HCT116 (cell line): ENCODE measurements around the gene GSTM5. TPM values are rescaled to one million over a fixed set of nuclear protein-coding genes. Genes with fewer than 3 reads are reported as not detected.

Experiments used
- ATAC-seq: fragments of 200-7000 bp; cut with Tn5 transposase; 2 replicates; pipeline ENCODE4 v1.9.1; 2020; ENCODE audit warnings: mild to moderate bottlenecking, moderate library complexity
- BruUV-seq: library from RNA; stranded (reverse); fragments of 400-500 nt; replicated peaks from 2 replicates; lab custom pipeline; 2021; lab: Mats Ljungman, UMichigan
- CTCF ChIA-PET: fragments of 300-600 bp; sonication (Branson Sonifier 250); formaldehyde crosslinking; loops from one replicate; lab custom pipeline; 2021; ENCODE audit warnings: antibody characterized with exemption; lab: Charles Lee
- POLR2A ChIA-PET: fragments of 300-600, 350-600 bp; sonication (Branson Sonifier 250); formaldehyde crosslinking; loops from one replicate; lab custom pipeline; 2021; ENCODE audit warnings: antibody characterized with exemption; lab: Charles Lee
- RAD21 ChIA-PET, 2 experiments: fragments of 300-600 bp; sonication (Branson Sonifier 250); formaldehyde crosslinking; loops; one replicate each; lab custom pipeline; 2023; ENCODE audit warnings: low total read pairs in 2 of 2; ENCODE audit not compliant: uncharacterized antibody in 2 of 2, unreplicated experiment in 2 of 2, low non-redundant PET in 1 of 2; lab: Charles Lee
- DNase-seq: peaks from one replicate; pipeline ENCODE4 v3.0.0-alpha.2; 2010; ENCODE audit warnings: low read depth, low spot score
- H2AFZ ChIP-seq: fragments of 200-600 bp; shearing (Covaris generic), sonication (generic); 2 replicates; pipeline ENCODE4 v1.6.1; 2017; ENCODE audit warnings: low read depth, mixed run types, mixed read lengths, antibody characterized with exemption, low read length; ENCODE audit not compliant: poor library complexity, severe bottlenecking
- H3K27ac ChIP-seq: 2 replicates; pipeline ENCODE4 v1.5.1; 2012; ENCODE audit warnings: low read depth, low read length
- H3K27me3 ChIP-seq: fragments of 200-600 bp; sonication (generic); 2 replicates; pipeline ENCODE4 v1.6.1; 2016; ENCODE audit warnings: mixed run types, low read length, mixed read lengths; ENCODE audit not compliant: insufficient read depth
- H3K36me3 ChIP-seq, 2 experiments: fragments of 200-500 bp in 1 of 2; fragments of 200-600 bp in 1 of 2; sonication (Bioruptor generic) in 1 of 2; sonication (generic) in 1 of 2; 2 replicates each; pipeline versions ENCODE4 v1.5.1 to v1.6.1; 2014 to 2016; ENCODE audit warnings: low read length in 2 of 2, inconsistent platforms in 1 of 2, mixed read lengths in 1 of 2, mixed run types in 1 of 2; ENCODE audit not compliant: insufficient read depth in 2 of 2, control insufficient read depth in 1 of 2
- H3K4me1 ChIP-seq, 2 experiments: fragments of 200-600 bp in 1 of 2; sonication (generic) in 1 of 2; 2 replicates each; pipeline versions ENCODE4 v1.5.1 to v1.6.1; 2012 to 2017; ENCODE audit warnings: low read length in 2 of 2, inconsistent platforms in 1 of 2, mild to moderate bottlenecking in 1 of 2, mixed read lengths in 1 of 2, mixed run types in 1 of 2, moderate library complexity in 1 of 2; ENCODE audit not compliant: insufficient read depth in 2 of 2, control insufficient read depth in 1 of 2
- H3K4me2 ChIP-seq: fragments of 200-600 bp; sonication (generic); 2 replicates; pipeline ENCODE4 v1.6.1; 2017; ENCODE audit warnings: mixed run types, low read length, mixed read lengths
- H3K4me3 ChIP-seq, 2 experiments: fragments of 200-600 bp in 1 of 2; sonication (generic) in 1 of 2; replicated peaks in 1 of 2; 2 replicates each; pipeline ENCODE4 v1.5.1; 2011 to 2016; ENCODE audit warnings: low read length in 2 of 2, control low read depth in 1 of 2, low read depth in 1 of 2, mild to moderate bottlenecking in 1 of 2, mixed read lengths in 1 of 2, mixed run types in 1 of 2
- H3K79me2 ChIP-seq: fragments of 200-600 bp; sonication (generic); 2 replicates; pipeline ENCODE4 v1.6.1; 2017; ENCODE audit warnings: mild to moderate bottlenecking, mixed run types, low read length, moderate library complexity, mixed read lengths; ENCODE audit not compliant: insufficient read depth
- H3K9ac ChIP-seq: fragments of 200-600 bp; sonication (generic); 2 replicates; pipeline ENCODE4 v1.6.1; 2016; ENCODE audit warnings: low read length, mixed read lengths
- H3K9me2 ChIP-seq: fragments of 200-600 bp; sonication (generic), shearing (Covaris generic); 2 replicates; pipeline ENCODE4 v1.6.1; 2017; ENCODE audit warnings: mixed run types, mild to moderate bottlenecking, moderate library complexity; ENCODE audit not compliant: insufficient read depth
- H3K9me3 ChIP-seq, 2 experiments: fragments of 200-500 bp in 1 of 2; fragments of 200-600 bp in 1 of 2; sonication (Bioruptor generic) in 1 of 2; sonication (generic) in 1 of 2; 2 replicates each; pipeline ENCODE4 v1.6.1; 2014 to 2017; ENCODE audit warnings: low read length in 2 of 2, mixed read lengths in 2 of 2, inconsistent platforms in 1 of 2, low read depth in 1 of 2, mild to moderate bottlenecking in 1 of 2, mixed run types in 1 of 2, moderate library complexity in 1 of 2; ENCODE audit not compliant: control insufficient read depth in 1 of 2, insufficient read depth in 1 of 2
- H4K20me1 ChIP-seq: fragments of 200-600 bp; sonication (generic), shearing (Covaris generic); 2 replicates; pipeline ENCODE4 v1.6.1; 2017; ENCODE audit warnings: mixed run types, mild to moderate bottlenecking, moderate library complexity; ENCODE audit not compliant: insufficient read depth
- ATF3 ChIP-seq: IDR thresholded peaks from 2 replicates; pipeline ENCODE4 v1.6.1; 2012
- CTCF ChIP-seq, 3 experiments: fragments of 200-600 bp in 1 of 3; sonication (generic) in 1 of 3; IDR thresholded peaks in 2 of 3; conservative IDR thresholded peaks in 1 of 3; 2 replicates each; pipeline ENCODE4 v1.5.1; 2012 to 2017; ENCODE audit warnings: low read depth in 2 of 3, low read length in 2 of 3, antibody characterized with exemption in 1 of 3, borderline replicate concordance in 1 of 3, control low read depth in 1 of 3, mild to moderate bottlenecking in 1 of 3, mixed read lengths in 1 of 3, mixed run types in 1 of 3, moderate library complexity in 1 of 3; ENCODE audit not compliant: insufficient read depth in 1 of 3
- EGR1 ChIP-seq: IDR thresholded peaks from 2 replicates; pipeline ENCODE4 v1.6.1; 2012; ENCODE audit warnings: low read depth
- ELF1 ChIP-seq: IDR thresholded peaks from 2 replicates; pipeline ENCODE4 v1.6.1; 2012; ENCODE audit warnings: low read depth, borderline replicate concordance
- EZH2 ChIP-seq: fragments of 200-600 bp; sonication (generic); IDR thresholded peaks from 2 replicates; pipeline ENCODE4 v1.6.1; 2017; ENCODE audit warnings: antibody characterized with exemption, mixed run types
- EZH2phosphoT487 ChIP-seq: fragments of 200-600 bp; IDR thresholded peaks from 2 replicates; pipeline ENCODE4 v1.6.1; 2018; ENCODE audit warnings: antibody characterized with exemption, borderline replicate concordance
- JUND ChIP-seq: IDR thresholded peaks from 2 replicates; pipeline ENCODE4 v1.6.1; 2012
- POLR2AphosphoS5 ChIP-seq: IDR thresholded peaks from 2 replicates; pipeline ENCODE4 v1.6.1; 2011; ENCODE audit warnings: mild to moderate bottlenecking, low read depth, low read length, moderate library complexity
- SP1 ChIP-seq: IDR thresholded peaks from 2 replicates; pipeline ENCODE4 v1.6.1; 2012; ENCODE audit warnings: low read depth
- SRF ChIP-seq: IDR thresholded peaks from 2 replicates; pipeline ENCODE4 v1.6.1; 2012; ENCODE audit warnings: low read depth
- TCF7L2 ChIP-seq: IDR thresholded peaks from 2 replicates; pipeline ENCODE4 v1.7.0; 2011; ENCODE audit warnings: borderline replicate concordance, inconsistent platforms; ENCODE audit not compliant: insufficient read depth, insufficient read length; ENCODE audit errors: extremely low read depth
- ZFX ChIP-seq: fragments of 450-650 bp; IDR thresholded peaks from 2 replicates; pipeline ENCODE4 v1.6.1; 2017
- ZNF274 ChIP-seq: fragments of 200-500 bp; sonication (Bioruptor generic); IDR thresholded peaks from 2 replicates; pipeline ENCODE4 v1.6.1; 2014; ENCODE audit warnings: mild to moderate bottlenecking, low read depth, low read length, inconsistent platforms
- intact Hi-C: fragments of 100-400 bp; cut with micrococcal nuclease; formaldehyde crosslinking; loops from 2 replicates; pipeline ENCODE4 v1.10.0; 2022
- total RNA-seq: library from RNA; stranded (reverse); gene quantifications from one replicate; pipeline ENCODE4 v1.2.1, GENCODE V29; 2021; ENCODE audit not compliant: unreplicated experiment
- TF ChIP-seq, protein P1 (sequence below): IDR thresholded peaks from 2 replicates; pipeline ENCODE4 v1.6.1; 2012; ENCODE audit warnings: low read depth

The GSTM5 gene
- total RNA-seq, 1 experiment from 2014 or later = not detected

DNA sequence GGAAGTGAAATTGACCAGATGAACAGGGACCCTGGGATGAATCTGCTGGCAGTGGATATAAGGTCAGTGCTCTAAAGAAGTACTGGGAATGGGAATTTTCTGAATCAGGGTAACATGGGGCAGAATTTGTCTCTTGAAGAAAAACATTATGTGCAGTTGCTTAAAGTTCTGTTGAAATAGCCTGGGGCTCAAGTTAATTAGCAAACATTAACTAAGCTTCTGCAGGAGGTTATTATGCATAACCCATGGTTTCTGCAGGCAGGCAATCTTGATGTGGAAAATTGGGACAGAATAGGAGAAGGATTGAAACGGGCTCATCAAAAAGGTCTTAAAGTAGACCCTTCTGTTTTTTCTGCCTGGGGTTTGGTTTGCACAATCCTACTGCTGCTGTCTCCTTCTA is 14.0 kb downstream of the GSTM5 start:
- no peak overlapping the region for H3K4me3 ChIP-seq
- H3K79me2 ChIP-seq = no peaks in the 10 kb centered on the region
- H3K36me3 ChIP-seq = no peaks in the 10 kb centered on the region
- no peak overlapping the region for H2AFZ ChIP-seq
- no peaks in the 10 kb centered on the region for H4K20me1 ChIP-seq
- H3K9me3 ChIP-seq = no peaks in the 10 kb centered on the region
- DNase-seq = no peak
- POLR2A ChIA-PET = no interaction called here
- no peak overlapping the region for H3K4me2 ChIP-seq
- H3K4me1 ChIP-seq = no peaks in the 10 kb centered on the region
- no peak overlapping the region for H3K27ac ChIP-seq
- TF ChIP-seq ATF3 (no peak), ZNF274 (no peak), SRF (no peak), CTCF (IDR thresholded peaks at IDR 0.05 in 2 of 3, conservative IDR thresholded peaks at IDR 0.05 in 1 of 3; ENCODE audit: borderline replicate concordance in 1 of 3, insufficient read depth in 1 of 3, low read depth in 2 of 3, low read length in 2 of 3) (no peak), EZH2 (no peak), POLR2AphosphoS5 (no peak), TCF7L2 (no peak), ELF1 (no peak), EZH2phosphoT487 (no peak), JUND (no peak), ZFX (no peak), SP1 (no peak), EGR1 (no peak)
- TF ChIP-seq, protein P1, sequence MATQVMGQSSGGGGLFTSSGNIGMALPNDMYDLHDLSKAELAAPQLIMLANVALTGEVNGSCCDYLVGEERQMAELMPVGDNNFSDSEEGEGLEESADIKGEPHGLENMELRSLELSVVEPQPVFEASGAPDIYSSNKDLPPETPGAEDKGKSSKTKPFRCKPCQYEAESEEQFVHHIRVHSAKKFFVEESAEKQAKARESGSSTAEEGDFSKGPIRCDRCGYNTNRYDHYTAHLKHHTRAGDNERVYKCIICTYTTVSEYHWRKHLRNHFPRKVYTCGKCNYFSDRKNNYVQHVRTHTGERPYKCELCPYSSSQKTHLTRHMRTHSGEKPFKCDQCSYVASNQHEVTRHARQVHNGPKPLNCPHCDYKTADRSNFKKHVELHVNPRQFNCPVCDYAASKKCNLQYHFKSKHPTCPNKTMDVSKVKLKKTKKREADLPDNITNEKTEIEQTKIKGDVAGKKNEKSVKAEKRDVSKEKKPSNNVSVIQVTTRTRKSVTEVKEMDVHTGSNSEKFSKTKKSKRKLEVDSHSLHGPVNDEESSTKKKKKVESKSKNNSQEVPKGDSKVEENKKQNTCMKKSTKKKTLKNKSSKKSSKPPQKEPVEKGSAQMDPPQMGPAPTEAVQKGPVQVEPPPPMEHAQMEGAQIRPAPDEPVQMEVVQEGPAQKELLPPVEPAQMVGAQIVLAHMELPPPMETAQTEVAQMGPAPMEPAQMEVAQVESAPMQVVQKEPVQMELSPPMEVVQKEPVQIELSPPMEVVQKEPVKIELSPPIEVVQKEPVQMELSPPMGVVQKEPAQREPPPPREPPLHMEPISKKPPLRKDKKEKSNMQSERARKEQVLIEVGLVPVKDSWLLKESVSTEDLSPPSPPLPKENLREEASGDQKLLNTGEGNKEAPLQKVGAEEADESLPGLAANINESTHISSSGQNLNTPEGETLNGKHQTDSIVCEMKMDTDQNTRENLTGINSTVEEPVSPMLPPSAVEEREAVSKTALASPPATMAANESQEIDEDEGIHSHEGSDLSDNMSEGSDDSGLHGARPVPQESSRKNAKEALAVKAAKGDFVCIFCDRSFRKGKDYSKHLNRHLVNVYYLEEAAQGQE = no peak
- TF ChIP-seq, all 23 proteins: peak for 0
- no peak for ATAC-seq
- H3K9me2 ChIP-seq = no peaks in the 10 kb centered on the region
- CTCF ChIA-PET = no interaction called here
- RAD21 ChIA-PET = no interaction called here
- no peak overlapping the region for H3K9ac ChIP-seq
- H3K27me3 ChIP-seq = no peaks in the 10 kb centered on the region
- no TSS peak for BruUV-seq
- intact Hi-C loops = no loop called here
